ENCODE results near the gene CSNK2A1. TPM values are rescaled to one million over a fixed set of nuclear protein-coding genes. Genes with fewer than 3 reads are reported as not detected.
A peak's percentile ranks its signal among the peaks of the same experiment; 100 is the strongest.

Gene CSNK2A1
- polyA plus RNA-seq, 1 donor from 2014 or later = 56.8 TPM

- H3K27me3 Mint-ChIP-seq = peaks cover 30% of the 10 kb centered on the region
- no peak overlapping the region for H3K4me3 Mint-ChIP-seq
- H3K27ac Mint-ChIP-seq = no peak overlapping the region
- H3K4me1 Mint-ChIP-seq = no peaks in the 10 kb centered on the region
- H3K9me3 Mint-ChIP-seq = no peaks in the 10 kb centered on the region
- H3K36me3 Mint-ChIP-seq = no peaks in the 10 kb centered on the region
Measured at GRCh38 chr20:549722-550496, 6.3 kb upstream of the CSNK2A1 start.

GRCh38 chr20:548906-549305 is 5.3 kb upstream of the CSNK2A1 start:
- H3K4me3 Mint-ChIP-seq = no peak overlapping the region
- H3K27me3 Mint-ChIP-seq = peaks cover 28% of the 10 kb centered on the region
- H3K9me3 Mint-ChIP-seq = no peaks in the 10 kb centered on the region
- H3K36me3 Mint-ChIP-seq = no peaks in the 10 kb centered on the region
- H3K4me1 Mint-ChIP-seq = peaks cover 3 to 9% (median 9%) of the 10 kb centered on the region in 3 donors
- no peak overlapping the region for H3K27ac Mint-ChIP-seq

- Mint-ChIP-seq H3K4me1 (peaks cover 14 to 18% (median 16%) of the 10 kb centered on the region in 3 donors), H3K27me3 (peaks cover 22% of the 10 kb centered on the region), H3K36me3 (no peaks in the 10 kb centered on the region), H3K27ac (no peak overlapping the region), H3K4me3 (peak overlapping the region in 1 of 4 donors; percentile 1), H3K9me3 (no peaks in the 10 kb centered on the region)
Measured at GRCh38 chr20:547394-547793, 3.8 kb upstream of the CSNK2A1 start.

GRCh38 chr20:546353-546752 is 2.8 kb upstream of the CSNK2A1 start:
- H3K27me3 Mint-ChIP-seq = peaks cover 14% of the 10 kb centered on the region
- H3K9me3 Mint-ChIP-seq = no peaks in the 10 kb centered on the region
- H3K36me3 Mint-ChIP-seq = no peaks in the 10 kb centered on the region
- H3K27ac Mint-ChIP-seq = peak overlapping the region in 1 of 3 donors; percentile 63
- peaks cover 20 to 25% (median 25%) of the 10 kb centered on the region in 3 donors for H3K4me1 Mint-ChIP-seq
- H3K4me3 Mint-ChIP-seq = peak overlapping the region in 1 of 4 donors; percentile 71

GRCh38 chr20:544153-544725 is 649 bp upstream of the CSNK2A1 start:
- H3K4me3 Mint-ChIP-seq = peak overlapping the region; percentile 92 to 99 (median 96)
- H3K9me3 Mint-ChIP-seq = no peaks in the 10 kb centered on the region
- peak overlapping the region; percentile 96 to 100 (median 99) for H3K27ac Mint-ChIP-seq
- peaks cover 26 to 37% (median 33%) of the 10 kb centered on the region in 3 donors for H3K4me1 Mint-ChIP-seq
- peaks cover 6% of the 10 kb centered on the region for H3K27me3 Mint-ChIP-seq
- peaks cover 2% of the 10 kb centered on the region for H3K36me3 Mint-ChIP-seq

- no peaks in the 10 kb centered on the region for H3K9me3 Mint-ChIP-seq
- H3K27ac Mint-ChIP-seq = peak overlapping the region; percentile 3 to 100 (median 93)
- H3K4me3 Mint-ChIP-seq = peak overlapping the region; percentile 92 to 99 (median 96)
- peaks cover 6% of the 10 kb centered on the region for H3K27me3 Mint-ChIP-seq
- peaks cover 4% of the 10 kb centered on the region for H3K36me3 Mint-ChIP-seq
- H3K4me1 Mint-ChIP-seq = peaks cover 37 to 48% (median 44%) of the 10 kb centered on the region in 3 donors
Measured at GRCh38 chr20:542777-543368, 717 bp downstream of the CSNK2A1 start.

- H3K4me3 Mint-ChIP-seq = no peak overlapping the region
- H3K36me3 Mint-ChIP-seq = peaks cover 4% of the 10 kb centered on the region
- no peaks in the 10 kb centered on the region for H3K9me3 Mint-ChIP-seq
- H3K27me3 Mint-ChIP-seq = peaks cover 3% of the 10 kb centered on the region
- H3K4me1 Mint-ChIP-seq = peaks cover 58 to 69% (median 65%) of the 10 kb centered on the region in 3 donors
- H3K27ac Mint-ChIP-seq = no peak overlapping the region
Measured at GRCh38 chr20:540391-541201, 3.0 kb downstream of the CSNK2A1 start.

- H3K36me3 Mint-ChIP-seq = peaks cover 4% of the 10 kb centered on the region
- peak overlapping the region in 2 of 4 donors; percentile 10 to 78 for H3K4me3 Mint-ChIP-seq
- H3K9me3 Mint-ChIP-seq = no peaks in the 10 kb centered on the region
- peaks cover 3% of the 10 kb centered on the region for H3K27me3 Mint-ChIP-seq
- peaks cover 64 to 73% (median 71%) of the 10 kb centered on the region in 3 donors for H3K4me1 Mint-ChIP-seq
- H3K27ac Mint-ChIP-seq = no peak overlapping the region
Measured at GRCh38 chr20:539848-540247, 3.7 kb downstream of the CSNK2A1 start.

- no peaks in the 10 kb centered on the region for H3K9me3 Mint-ChIP-seq
- H3K36me3 Mint-ChIP-seq = peaks cover 4% of the 10 kb centered on the region
- peak overlapping the region in 2 of 4 donors; percentile 30 to 49 for H3K4me3 Mint-ChIP-seq
- H3K27ac Mint-ChIP-seq = no peak overlapping the region
- peaks cover 67 to 71% (median 69%) of the 10 kb centered on the region in 3 donors for H3K4me1 Mint-ChIP-seq
- peaks cover 3% of the 10 kb centered on the region for H3K27me3 Mint-ChIP-seq
Measured at GRCh38 chr20:539191-539590, 4.4 kb downstream of the CSNK2A1 start.

GRCh38 chr20:537983-538382 is 5.6 kb downstream of the CSNK2A1 start:
- Mint-ChIP-seq H3K9me3 (no peaks in the 10 kb centered on the region), H3K36me3 (peaks cover 4% of the 10 kb centered on the region), H3K27ac (no peak overlapping the region), H3K4me1 (peaks cover 70 to 75% (median 72%) of the 10 kb centered on the region in 3 donors), H3K27me3 (peaks cover 3% of the 10 kb centered on the region), H3K4me3 (no peak overlapping the region)

GRCh38 chr20:536426-537010 is 7.1 kb downstream of the CSNK2A1 start:
- Mint-ChIP-seq H3K27me3 (no peaks in the 10 kb centered on the region), H3K9me3 (no peaks in the 10 kb centered on the region), H3K36me3 (peaks cover 4% of the 10 kb centered on the region), H3K4me3 (peak overlapping the region in 2 of 4 donors; percentile 37 to 49), H3K4me1 (peaks cover 69 to 71% (median 71%) of the 10 kb centered on the region in 3 donors), H3K27ac (peak overlapping the region in 1 of 3 donors; percentile 60)

- Mint-ChIP-seq H3K9me3 (no peaks in the 10 kb centered on the region), H3K36me3 (peaks cover 4% of the 10 kb centered on the region), H3K27ac (peak overlapping the region in 2 of 3 donors; percentile 43 to 65), H3K27me3 (no peaks in the 10 kb centered on the region), H3K4me3 (peak overlapping the region in 3 of 4 donors; percentile 37 to 68 (median 41)), H3K4me1 (peaks cover 68 to 70% (median 70%) of the 10 kb centered on the region in 3 donors)
Measured at GRCh38 chr20:535958-536357, 7.6 kb downstream of the CSNK2A1 start.

GRCh38 chr20:533526-533925 is 10.1 kb downstream of the CSNK2A1 start:
- H3K27me3 Mint-ChIP-seq = no peaks in the 10 kb centered on the region
- peak overlapping the region in 1 of 4 donors; percentile 55 for H3K4me3 Mint-ChIP-seq
- H3K4me1 Mint-ChIP-seq = peaks cover 56 to 60% (median 59%) of the 10 kb centered on the region in 3 donors
- H3K9me3 Mint-ChIP-seq = no peaks in the 10 kb centered on the region
- peak overlapping the region in 1 of 3 donors; percentile 15 for H3K27ac Mint-ChIP-seq
- peaks cover 2% of the 10 kb centered on the region for H3K36me3 Mint-ChIP-seq

GRCh38 chr20:532530-532929 is 11.1 kb downstream of the CSNK2A1 start:
- H3K27me3 Mint-ChIP-seq = no peaks in the 10 kb centered on the region
- no peak overlapping the region for H3K4me3 Mint-ChIP-seq
- peaks cover 6% of the 10 kb centered on the region for H3K36me3 Mint-ChIP-seq
- H3K9me3 Mint-ChIP-seq = peaks cover 2 to 6% (median 5%) of the 10 kb centered on the region in 3 donors
- peak overlapping the region in 1 of 3 donors; percentile 31 for H3K27ac Mint-ChIP-seq
- H3K4me1 Mint-ChIP-seq = peaks cover 47 to 51% (median 50%) of the 10 kb centered on the region in 3 donors
